GM23338 (cell line): Measurements from ENCODE around the gene RASA3. TPM values are rescaled to one million over a fixed set of nuclear protein-coding genes. Genes with fewer than 3 reads are reported as not detected.

Experiments used
- ATAC-seq: fragments of 200-7000 bp; cut with Tn5 transposase; 3 replicates; pipeline ENCODE4 v1.9.1; 2020
- DNase-seq: peaks from one replicate; pipeline ENCODE4 v3.0.0-alpha.2; 2015; ENCODE audit warnings: low spot score
- H2AFZ ChIP-seq: fragments of 200-600 bp; sonication (generic); 2 replicates; pipeline ENCODE4 v1.8.0; 2016; ENCODE audit warnings: antibody characterized with exemption, mild to moderate bottlenecking, moderate library complexity
- H3F3A ChIP-seq: fragments of 200-600 bp; sonication (generic); replicated peaks from 2 replicates; pipeline ENCODE4 v1.8.0; 2017; ENCODE audit warnings: antibody characterized with exemption, mixed run types, low read depth
- H3K27ac ChIP-seq: fragments of 200-600 bp; sonication (generic); 2 replicates; pipeline ENCODE4 v1.6.1; 2016; ENCODE audit warnings: low read depth
- H3K27me3 ChIP-seq: fragments of 200-600 bp; sonication (generic); 2 replicates; pipeline ENCODE4 v1.8.0; 2016; ENCODE audit warnings: mild to moderate bottlenecking, mixed run types, moderate library complexity; ENCODE audit not compliant: insufficient read depth
- H3K36me3 ChIP-seq: fragments of 200-600 bp; sonication (generic); 2 replicates; pipeline ENCODE4 v1.8.0; 2016; ENCODE audit warnings: mild to moderate bottlenecking; ENCODE audit not compliant: insufficient read depth
- H3K4me1 ChIP-seq: fragments of 200-600 bp; sonication (generic); 2 replicates; pipeline ENCODE4 v1.8.0; 2016; ENCODE audit warnings: mild to moderate bottlenecking, moderate library complexity; ENCODE audit not compliant: insufficient read depth
- H3K4me2 ChIP-seq: fragments of 200-600 bp; sonication (generic); 2 replicates; pipeline ENCODE4 v1.7.1; 2017; ENCODE audit warnings: mixed run types
- H3K4me3 ChIP-seq: fragments of 200-600 bp; sonication (generic); 2 replicates; pipeline ENCODE4 v1.6.1; 2016; ENCODE audit warnings: mixed run types
- H3K79me2 ChIP-seq: fragments of 200-600 bp; sonication (generic); replicated peaks from 2 replicates; pipeline ENCODE4 v1.8.0; 2017; ENCODE audit warnings: mild to moderate bottlenecking; ENCODE audit not compliant: insufficient read depth
- H3K9me2 ChIP-seq: fragments of 200-600 bp; sonication (generic); 2 replicates; pipeline ENCODE4 v1.8.0; 2017; ENCODE audit not compliant: insufficient read depth
- H4K20me1 ChIP-seq: fragments of 200-600 bp; sonication (generic); replicated peaks from 2 replicates; pipeline ENCODE4 v1.8.0; 2017; ENCODE audit warnings: mild to moderate bottlenecking; ENCODE audit not compliant: insufficient read depth
- H3K27ac Mint-ChIP-seq: 2 replicates; pipeline ENCODE4 v1.8.0; 2020; ENCODE audit warnings: inconsistent platforms, mild to moderate bottlenecking, moderate library complexity, mixed read lengths
- H3K27me3 Mint-ChIP-seq: 3 replicates; pipeline ENCODE4 v1.8.0; 2022; ENCODE audit warnings: low read depth, mild to moderate bottlenecking, moderate library complexity, mixed read lengths, inconsistent platforms; ENCODE audit not compliant: insufficient read depth, poor library complexity
- H3K36me3 Mint-ChIP-seq: 3 replicates; pipeline ENCODE4 v1.8.0; 2021; ENCODE audit warnings: low read depth, mild to moderate bottlenecking, inconsistent platforms, moderate library complexity, mixed read lengths
- H3K4me1 Mint-ChIP-seq: 3 replicates; pipeline ENCODE4 v1.8.0; 2020; ENCODE audit warnings: mild to moderate bottlenecking, inconsistent platforms, mixed read lengths
- H3K4me3 Mint-ChIP-seq: 3 replicates; pipeline ENCODE4 v1.8.0; 2021; ENCODE audit warnings: moderate library complexity, mild to moderate bottlenecking, inconsistent platforms, mixed read lengths
- H3K9me3 Mint-ChIP-seq: 3 replicates; pipeline ENCODE4 v1.8.0; 2020; ENCODE audit warnings: moderate library complexity, mild to moderate bottlenecking, inconsistent platforms, mixed read lengths
- CTCF ChIP-seq, 2 experiments: fragments of 200-600 bp in 1 of 2; sonication (generic) in 1 of 2; conservative IDR thresholded peaks; 2 replicates each; pipeline versions ENCODE4 v1.5.1 to v1.6.1; 2016 to 2017; ENCODE audit warnings: antibody characterized with exemption in 2 of 2, low read depth in 2 of 2, mild to moderate bottlenecking in 2 of 2, moderate library complexity in 1 of 2
- ZNF114 ChIP-seq: fragments of 250-450 bp; sonication (Bioruptor Pico); IDR thresholded peaks from 2 replicates; pipeline ENCODE4 v1.5.0; 2020; ENCODE audit warnings: mild to moderate bottlenecking, moderate library complexity
- ZNF462 ChIP-seq: fragments of 250-450 bp; sonication (Bioruptor Pico); IDR thresholded peaks from 2 replicates; pipeline ENCODE4 v1.5.0; 2020; ENCODE audit warnings: mild to moderate bottlenecking, moderate library complexity
- polyA plus RNA-seq: library from polyadenylated mRNA; unstranded; fragments of >200 nt; fragmentation: Nextera tagmentation; extraction: Ambion mirVana; gene quantifications from 2 replicates; pipeline ENCODE4 v1.2.1, GENCODE V29; 2016
- total RNA-seq: library from RNA; depleted of rRNA; stranded (reverse); fragments of >200 nt; shearing (Covaris generic); gene quantifications from 2 replicates; pipeline ENCODE4 v1.2.3, GENCODE V29; 2014

The RASA3 gene
- total and polyA plus RNA-seq, 2 experiments from 2014 or later, result 11.2 to 20.7 TPM

- no peak for TF ChIP-seq ZNF462
These were observed 110.1 kb downstream of the RASA3 start (continued) for GRCh38 chr13:114022309-114022669.

- H3K27ac Mint-ChIP-seq, result no peak overlapping the region; the same call in 1 of the 2 replicates
- Histone ChIP-seq H3K27ac (no peak overlapping the region), H3K79me2 (no peaks in the 10 kb centered on the region), H2AFZ (no peak overlapping the region), H3K4me3 (no peak overlapping the region), H3F3A (no peaks in the 10 kb centered on the region), H3K4me1 (no peaks in the 10 kb centered on the region), H3K36me3 (no peaks in the 10 kb centered on the region), H4K20me1 (no peaks in the 10 kb centered on the region), H3K9me2 (no peaks in the 10 kb centered on the region), H3K4me2 (no peak overlapping the region), H3K27me3 (no peaks in the 10 kb centered on the region)
- peaks cover 8% of the 10 kb centered on the region for H3K27me3 Mint-ChIP-seq
- H3K36me3 Mint-ChIP-seq, result peaks cover 6% of the 10 kb centered on the region; the same call in 2 of the 3 replicates
- H3K4me1 Mint-ChIP-seq, result peaks cover 9% of the 10 kb centered on the region
- DNase-seq (no peak), ATAC-seq (no peak)
- no peak overlapping the region for H3K4me3 Mint-ChIP-seq
- H3K9me3 Mint-ChIP-seq, result no peaks in the 10 kb centered on the region
- 0 out of 4 replicates have a peak, but pooled peaks of 1 of the 2 experiments have one; percentile 5 for TF ChIP-seq CTCF (conservative IDR thresholded peaks at IDR 0.05; ENCODE audit: low read depth in 2 of 2)
- TF ChIP-seq ZNF114 (CRISPR knock-in tag), result no peak
These were observed 110.7 kb downstream of the RASA3 start for GRCh38 chr13:114021464-114022308.
